Stimulated activated CD4-positive, alpha-beta T cell treated with anti-CD3 and anti-CD28 coated beads, Interleukin-4, amount 100 ng/mL, for 24 hours (primary cell): ENCODE results near the gene TCEA2.
"Not testable (repeated sequence)": the region's sequence is repeated elsewhere in the genome, so short reads cannot be mapped to it uniquely, and the experiment has no call there.

Experiments used
- DNase-seq: peaks from one replicate; pipeline ENCODE4 v3.0.0-alpha.2; 2020

The TCEA2 gene

DNA sequence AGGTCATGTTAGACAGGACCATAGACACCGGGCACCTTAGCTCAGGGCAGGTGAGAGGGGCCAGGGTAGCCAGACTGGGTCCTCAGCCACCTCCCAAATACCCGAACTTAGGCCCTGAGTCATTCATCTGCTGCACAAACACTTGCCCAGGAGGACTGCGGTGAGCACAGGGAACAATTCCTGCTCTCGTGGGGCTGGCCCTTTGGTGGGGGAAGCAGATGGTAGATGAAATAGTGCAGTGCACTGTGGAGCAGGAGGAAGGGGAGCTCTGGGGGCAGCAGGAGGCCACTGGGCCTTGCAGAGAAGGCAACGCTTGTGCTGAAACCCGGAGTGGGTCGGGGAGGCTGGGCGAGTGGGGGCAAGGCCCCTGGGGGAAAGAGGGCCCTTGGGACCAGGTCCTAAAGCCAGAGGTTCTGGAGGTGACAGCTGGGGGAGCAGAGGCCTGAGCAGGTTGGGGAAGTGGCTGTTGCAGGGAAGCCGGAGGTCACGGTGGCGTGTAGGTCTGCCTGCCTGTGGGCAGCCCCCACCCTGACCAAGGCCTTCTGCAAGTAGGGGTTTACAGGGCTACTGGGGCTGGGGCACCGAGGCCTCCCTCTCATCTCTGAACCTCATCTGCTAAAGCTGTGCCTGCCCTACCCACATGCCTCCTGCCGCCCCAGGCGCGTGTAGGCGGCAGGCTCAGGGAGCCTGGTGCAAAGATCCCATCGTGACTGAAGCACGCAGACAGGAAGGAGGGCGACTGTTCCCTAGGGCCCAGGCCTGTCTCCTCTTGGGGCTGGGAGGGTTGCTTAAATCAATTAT lies 49.0 kb downstream of the TCEA2 start:
- DNase-seq, result no peak

DNA sequence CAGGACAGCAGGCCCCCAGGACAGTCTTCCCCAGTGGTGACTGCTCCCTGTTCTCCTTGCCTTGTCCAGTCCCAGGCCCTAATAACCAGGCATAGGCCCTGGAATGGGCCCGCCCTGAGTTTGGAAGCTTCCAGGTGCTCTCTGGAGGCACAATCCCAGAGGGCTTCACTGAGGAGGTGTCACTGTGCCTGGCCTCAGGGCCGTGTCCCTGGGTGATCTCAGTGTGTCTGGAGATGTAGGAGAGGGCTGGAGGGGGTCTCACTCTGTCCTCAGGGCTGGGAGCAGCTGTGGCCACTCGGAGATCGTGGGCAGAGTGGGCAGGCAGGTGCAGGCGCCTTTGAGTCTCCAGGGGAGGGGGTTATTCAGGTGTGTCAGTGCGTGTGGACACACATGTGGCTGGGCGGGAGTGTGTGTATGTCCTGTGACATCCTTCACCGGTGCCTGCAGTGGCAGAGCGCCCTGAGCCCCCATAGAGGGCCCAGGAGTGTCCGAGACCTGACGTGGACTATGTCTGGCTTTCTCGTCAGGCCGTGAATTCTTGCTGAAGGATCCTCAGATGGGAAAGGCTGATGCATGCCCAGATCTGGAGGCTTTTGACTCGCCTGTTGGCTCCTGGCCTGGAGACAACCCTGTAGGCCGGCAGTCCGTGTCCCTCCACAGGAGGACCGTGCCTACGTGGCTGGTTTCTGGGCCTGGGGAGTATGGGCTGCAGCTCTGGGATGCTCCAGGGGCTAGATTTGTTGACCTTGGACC lies 49.9 kb downstream of the TCEA2 start:
- DNase-seq, result no peak

DNA sequence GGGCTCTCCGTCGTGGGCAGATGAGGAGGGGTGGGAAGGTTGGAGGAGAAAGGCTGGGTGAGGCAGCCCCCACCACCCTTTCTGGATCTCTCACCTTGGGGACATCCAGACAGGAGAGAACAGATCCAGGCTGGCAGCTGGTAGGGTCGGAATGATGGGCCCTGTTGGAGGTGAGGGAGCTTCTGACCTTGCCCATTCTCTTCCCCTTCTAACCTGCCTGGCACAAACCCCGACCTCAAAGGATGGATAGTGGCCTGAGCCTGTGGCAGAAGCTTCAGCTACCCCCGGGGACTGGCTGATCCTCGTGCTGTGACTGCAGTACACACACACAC lies 50.4 kb downstream of the TCEA2 start:
- no peak for DNase-seq

DNA sequence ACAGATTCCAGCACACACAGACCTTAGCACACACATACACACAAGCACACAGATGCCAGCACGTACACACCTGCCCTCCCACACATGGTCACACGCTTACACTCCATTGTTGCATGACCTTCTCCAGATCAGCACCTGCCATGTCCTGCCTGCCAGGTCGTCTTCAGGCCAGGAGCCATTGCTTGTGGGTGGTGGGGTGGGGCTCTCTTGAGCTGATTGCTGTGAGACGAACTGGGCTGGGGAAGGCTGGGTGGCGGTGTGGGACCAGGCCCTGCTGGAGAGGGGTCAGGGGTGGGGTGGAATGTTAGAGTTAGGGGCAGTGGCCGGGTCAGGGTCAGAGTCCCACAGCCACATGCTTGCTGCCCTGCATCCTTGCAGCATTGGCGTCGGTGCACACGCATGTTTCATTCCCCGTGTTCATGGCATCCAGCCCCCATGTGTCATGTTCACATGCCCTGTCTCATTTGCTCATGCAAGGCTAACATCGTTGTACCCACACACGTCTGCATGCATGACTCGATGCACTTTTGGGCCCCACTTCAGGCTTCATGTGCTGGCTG lies 50.9 kb downstream of the TCEA2 start:
- DNase-seq, result no peak

DNA sequence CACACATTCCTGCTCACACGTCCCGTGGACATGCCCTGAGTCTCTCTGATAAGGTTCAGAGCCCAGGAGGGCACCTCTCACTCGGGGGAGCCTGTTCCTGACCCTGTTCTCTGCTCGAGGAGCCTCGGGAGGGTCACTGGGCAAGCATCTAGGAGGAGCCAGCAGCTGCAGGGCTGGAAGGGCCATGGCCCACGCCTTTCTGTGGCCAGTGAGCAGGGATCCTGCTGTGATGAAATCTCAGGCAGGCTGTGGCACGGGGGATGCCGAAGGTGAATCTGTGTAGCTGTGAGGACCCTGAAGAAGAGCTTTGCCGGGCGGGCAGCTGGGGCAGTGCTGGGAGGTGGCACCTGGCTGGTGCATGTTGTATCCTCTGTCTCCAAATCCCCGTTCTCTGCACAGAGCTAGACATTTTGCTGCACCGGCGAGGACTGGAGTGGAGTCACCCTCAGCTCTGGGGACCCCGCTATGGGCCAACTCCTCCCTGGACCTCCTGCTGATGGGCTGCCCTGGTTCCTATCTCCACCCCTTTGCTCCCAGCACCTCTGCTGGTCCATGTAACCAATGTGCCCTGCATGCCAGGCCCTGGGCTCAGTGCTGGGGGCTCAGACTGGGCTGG lies 51.5 kb downstream of the TCEA2 start:
- DNase-seq, result no peak

DNA sequence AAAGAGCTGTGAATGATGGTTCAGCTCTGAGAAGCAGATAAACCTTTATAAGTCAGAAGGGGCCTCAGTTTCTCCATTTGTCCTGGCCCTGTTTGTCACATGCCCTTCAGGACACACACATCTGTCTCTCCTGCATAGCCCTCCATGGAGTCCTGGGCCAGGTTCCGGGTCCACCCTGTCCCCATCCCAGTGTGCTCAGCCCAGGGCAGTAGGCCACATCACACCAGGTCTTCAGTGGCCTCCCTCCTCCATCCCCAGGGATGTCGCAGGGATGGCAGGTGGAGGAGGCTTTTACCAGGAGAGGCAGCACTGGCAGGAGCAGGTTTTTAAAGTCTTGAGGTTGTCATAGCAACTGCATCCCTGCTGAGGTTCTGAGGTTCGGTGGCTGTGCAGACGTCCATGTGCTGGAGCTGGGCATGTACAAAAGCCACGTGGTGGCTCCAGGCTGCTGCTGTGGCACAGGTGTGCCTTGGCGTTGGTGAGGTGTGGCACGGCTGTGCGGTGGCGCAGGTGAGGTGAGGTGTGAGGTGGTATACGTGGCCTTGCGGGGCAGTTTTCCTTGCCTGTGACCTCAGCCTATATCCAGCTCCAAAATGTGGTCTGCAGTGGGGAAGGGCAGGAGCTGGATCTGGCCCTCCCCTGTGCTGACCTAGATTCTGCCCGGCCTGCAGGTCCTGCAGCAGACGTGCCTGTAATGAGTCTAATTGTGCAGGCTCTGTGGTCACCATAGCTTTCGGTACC lies 52.3 kb downstream of the TCEA2 start:
- no peak for DNase-seq

DNA sequence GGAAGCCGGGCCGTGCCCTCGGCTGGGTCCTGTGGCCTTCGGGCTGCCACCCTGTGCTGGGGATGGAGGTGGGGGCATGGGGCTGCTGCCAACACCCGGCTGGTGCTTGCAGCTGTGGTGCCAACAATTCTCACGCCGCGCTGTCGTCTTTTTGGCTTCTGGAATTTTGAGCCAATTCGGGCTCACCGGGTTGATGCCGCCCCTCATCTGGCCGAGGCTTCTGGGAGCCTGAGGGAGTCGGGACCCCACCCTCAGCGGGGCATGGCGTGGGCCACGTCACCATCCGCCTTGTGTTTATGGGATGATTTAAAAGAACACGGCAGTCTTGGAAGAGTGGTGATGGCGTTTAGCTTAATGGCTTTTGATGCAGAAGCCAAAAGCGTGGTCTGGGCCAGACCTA lies 53.0 kb downstream of the TCEA2 start:
- DNase-seq, result no peak

DNA sequence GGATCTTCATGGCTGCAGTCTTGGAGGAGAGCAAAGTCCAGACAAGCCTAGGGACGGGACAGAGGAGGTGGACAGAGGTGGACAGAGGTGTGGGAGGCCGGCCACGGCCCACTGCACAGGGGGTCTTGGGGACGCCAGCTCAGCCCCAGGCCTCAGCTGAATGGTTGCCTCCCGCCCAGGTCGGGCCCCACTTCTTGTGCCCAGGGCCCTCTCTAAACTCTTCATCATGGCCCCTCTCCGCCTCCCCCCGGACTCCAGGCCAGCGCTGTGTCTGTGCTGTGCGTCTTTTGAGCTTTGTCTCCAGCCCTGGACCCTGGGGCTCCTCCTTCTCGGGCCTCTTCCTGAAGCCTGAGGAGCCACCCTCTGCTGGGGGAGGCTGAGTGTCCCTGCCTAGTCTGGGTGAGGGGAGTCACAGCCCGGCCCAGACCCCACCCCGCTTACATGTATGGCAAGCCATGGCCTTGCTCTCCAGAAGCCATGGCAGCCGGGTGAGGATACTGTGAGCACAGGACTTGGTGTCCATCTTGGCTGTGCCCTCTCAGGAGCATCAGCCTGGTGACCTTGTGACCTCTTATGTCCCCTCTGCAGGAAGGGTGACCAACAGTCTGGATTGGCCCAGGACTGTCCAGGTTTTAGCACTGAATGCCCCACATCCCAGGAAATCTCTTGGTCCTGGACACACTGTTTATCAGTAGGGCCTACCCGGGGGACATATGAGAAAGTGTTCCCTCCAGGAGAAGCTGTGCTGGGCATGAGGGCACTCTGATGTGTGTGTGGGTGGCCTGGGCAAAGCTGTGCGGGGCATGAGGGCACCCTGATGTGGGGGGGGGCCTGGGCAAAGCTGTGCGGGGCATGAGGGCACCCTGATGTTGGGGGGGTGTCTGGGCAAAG lies 53.8 kb downstream of the TCEA2 start:
- DNase-seq, result no peak

DNA sequence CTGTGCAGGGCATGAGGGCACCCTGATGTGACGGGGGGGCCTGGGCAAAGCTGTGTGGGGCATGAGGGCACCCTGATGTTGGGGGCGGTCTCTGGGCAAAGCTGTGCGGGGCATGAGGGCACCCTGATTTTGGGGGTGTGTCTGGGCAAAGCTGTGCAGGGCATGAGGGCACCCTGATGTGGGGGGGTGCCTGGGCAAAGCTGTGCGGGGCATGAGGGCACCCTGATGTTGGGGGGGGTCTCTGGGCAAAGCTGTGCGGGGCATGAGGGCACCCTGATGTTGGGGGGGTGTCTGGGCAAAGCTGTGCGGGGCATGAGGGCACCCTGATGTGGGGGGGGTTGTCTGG lies 54.4 kb downstream of the TCEA2 start:
- not testable (repeated sequence) for DNase-seq

DNA sequence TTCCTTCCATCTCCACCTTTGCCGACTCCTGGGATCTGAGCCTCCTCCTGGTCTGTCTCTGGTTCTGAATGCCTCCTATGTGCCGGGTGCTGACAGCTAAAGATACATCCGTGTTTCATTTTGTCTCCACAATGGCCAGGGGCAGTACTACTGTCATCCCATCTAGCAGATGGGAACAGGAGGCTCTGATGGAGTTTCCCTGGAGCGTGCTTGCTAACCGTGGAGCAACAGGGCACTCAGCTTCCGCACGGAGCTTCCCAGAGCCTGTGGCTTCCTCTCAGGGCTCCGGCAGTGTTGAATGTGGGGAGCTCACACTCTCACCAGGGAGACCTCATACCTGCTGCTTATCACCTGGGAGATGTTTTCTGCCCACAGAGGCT lies 56.3 kb downstream of the TCEA2 start:
- DNase-seq, result no peak

DNA sequence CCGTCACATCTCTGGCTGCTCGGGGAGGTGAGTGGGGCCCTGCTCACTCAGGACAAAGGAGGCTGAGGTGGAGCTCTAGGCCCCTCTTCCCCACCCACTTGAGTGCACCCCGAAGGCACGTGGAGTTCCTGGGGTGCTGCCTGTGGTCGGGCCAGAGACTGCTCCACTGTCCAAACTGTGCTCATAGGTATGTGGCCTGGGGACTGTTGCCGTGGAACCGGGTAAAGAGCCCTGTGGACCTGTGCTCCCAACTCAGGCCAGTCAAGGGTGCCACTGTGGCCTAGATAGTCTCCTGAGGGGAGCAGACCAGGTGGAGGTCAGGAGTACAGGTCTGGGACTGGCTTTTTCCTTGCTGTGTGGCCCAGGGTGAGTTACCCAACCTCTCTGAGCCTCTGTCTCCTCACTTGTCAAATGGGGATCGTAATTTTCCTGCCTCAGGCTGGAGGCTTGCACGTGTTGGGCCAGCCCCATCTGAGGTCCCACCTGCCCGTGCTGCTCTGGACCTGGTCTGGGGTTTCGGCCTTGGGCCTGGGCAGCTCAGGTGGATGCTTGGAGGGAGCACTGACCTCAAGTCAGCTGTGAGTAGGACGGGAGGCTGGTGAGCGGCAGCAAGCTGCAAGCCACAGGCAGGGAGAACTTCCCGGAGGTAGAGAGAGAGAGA lies 56.8 kb downstream of the TCEA2 start:
- DNase-seq, result no peak

DNA sequence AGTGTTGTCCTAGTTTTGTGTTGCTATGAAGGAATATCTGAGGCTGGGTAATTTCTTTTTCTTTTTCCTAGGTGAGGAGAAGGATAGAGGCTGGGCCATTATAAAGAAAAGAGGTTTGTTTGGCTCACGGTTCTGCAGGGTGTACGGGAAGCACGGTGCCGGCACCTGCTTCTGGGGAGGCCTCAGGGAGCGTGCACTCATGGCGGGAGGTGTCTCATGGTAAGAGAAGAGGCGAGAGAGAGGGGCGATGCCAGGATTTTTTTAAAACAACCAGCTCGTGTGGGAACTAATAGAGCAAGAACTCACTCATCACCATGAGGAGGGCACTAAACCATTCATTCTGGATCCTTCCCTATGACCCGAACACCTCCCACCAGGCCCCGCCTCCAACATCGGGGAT lies 58.6 kb downstream of the TCEA2 start:
- no peak for DNase-seq
